H54 (cell line): ENCODE results near the gene ZNF425.

Experiments used
- DNase-seq: peaks from one replicate; pipeline ENCODE4 v3.0.0; 2011; ENCODE audit warnings: low spot score, mixed read lengths; ENCODE audit not compliant: insufficient read length
- FAIRE-seq: peaks from 3 replicates; lab custom pipeline; 2011; peaks lifted over from hg19 to GRCh38; lab: Jason Lieb, UNC
- POLR2A ChIP-seq: IDR thresholded peaks from 2 replicates; pipeline ENCODE4 v1.6.1; 2011; ENCODE audit warnings: low read depth, mild to moderate bottlenecking, low read length

Gene ZNF425, protein sequence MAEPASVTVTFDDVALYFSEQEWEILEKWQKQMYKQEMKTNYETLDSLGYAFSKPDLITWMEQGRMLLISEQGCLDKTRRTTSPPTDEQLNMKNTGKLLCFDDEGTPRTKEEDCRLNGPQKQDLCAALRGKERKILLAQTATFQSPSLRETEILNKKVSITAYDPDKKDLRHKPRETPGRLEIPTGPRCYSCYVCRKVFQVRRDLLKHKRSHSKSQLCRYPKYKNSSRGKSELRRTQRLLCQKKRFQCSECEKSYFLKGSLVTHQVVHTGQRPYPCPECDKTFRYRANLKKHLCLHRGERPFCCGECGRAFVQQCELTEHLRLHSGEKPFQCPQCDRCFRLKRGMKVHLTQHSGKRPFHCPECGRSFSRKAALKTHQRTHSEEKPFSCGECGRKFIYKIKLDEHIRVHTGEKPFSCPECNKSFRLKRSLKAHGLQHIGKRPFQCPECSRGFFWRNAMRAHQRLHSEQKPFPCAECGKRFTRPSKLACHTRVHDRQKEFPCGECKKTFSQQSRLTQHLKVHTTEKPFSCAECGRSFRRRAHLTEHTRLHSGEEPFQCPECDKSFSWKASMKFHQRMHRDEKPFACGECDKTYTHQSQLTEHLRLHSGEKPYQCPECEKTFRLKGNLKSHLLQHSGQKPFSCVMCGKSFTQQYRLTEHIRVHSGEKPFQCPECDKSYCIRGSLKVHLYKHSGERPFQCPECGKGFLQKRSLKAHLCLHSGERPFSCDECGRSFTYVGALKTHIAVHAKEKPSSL

DNA sequence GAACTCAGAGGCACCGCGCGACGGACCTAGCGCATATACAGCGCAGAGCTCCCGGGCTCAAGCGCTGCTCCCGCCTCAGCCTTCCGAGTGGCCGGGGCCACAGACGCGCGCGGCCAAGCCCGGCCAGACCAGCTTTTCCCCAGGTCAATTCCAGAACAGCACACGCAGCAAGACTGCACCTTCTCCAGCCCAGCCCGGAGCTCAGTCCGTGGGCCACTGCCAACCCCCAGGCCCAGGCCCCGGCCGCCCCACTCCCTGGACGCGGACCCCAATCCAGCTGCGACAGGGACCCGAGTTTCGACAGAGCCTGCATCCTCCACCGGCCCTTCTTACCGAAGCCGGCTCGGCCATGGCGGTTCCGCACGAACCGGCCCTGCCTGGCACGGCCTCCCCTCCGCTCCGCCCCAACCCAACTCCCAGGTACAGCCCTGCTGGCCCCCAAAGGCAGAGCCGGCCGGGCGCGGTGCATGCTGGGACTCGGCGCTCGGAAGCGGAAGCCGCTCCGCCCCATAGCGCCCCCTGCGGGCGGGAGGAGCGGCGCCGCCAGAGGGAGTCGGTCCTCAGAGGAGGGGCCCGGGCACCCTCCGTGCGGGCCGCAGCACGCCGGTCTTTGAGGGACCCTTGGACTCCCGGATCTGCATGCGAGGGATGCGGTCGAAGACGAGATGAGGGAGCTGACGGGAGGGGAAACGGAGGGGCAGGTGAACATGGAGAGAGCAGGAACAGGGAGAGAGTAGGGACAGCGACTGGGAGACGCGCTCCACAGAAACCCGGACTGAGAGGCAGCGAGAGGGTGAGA is at the start of gene ZNF425:
Gene ZNF425 (minus strand): TSS at position 462 of the 799 bp plus-strand sequence. CDS start 111 bp downstream, at position 351.
- TF ChIP-seq POLR2A, result peak; percentile 98
- no peak for FAIRE-seq
- peak; percentile 87 for DNase-seq

DNA sequence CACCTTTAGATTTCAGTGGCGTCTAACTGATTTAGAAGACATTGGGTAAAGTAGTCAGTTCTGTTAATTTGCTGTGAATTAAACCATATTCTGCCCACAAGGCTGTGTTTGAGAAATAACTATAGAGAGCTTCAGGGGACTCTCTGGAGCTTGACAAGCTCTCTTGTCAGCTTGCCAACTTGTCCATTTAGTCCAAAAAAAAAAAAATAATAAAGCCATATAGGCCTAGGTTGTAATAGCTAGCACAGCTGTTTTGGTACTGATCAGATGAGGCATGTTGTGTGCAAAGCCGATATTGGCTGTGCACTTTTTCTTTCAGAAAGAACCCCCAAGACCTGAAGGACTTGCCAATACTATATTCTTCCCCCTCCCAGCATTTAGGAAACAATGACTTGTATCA is 49.0 kb upstream of the ZNF425 start:
- no peak for TF ChIP-seq POLR2A
- FAIRE-seq, result no peak

DNA sequence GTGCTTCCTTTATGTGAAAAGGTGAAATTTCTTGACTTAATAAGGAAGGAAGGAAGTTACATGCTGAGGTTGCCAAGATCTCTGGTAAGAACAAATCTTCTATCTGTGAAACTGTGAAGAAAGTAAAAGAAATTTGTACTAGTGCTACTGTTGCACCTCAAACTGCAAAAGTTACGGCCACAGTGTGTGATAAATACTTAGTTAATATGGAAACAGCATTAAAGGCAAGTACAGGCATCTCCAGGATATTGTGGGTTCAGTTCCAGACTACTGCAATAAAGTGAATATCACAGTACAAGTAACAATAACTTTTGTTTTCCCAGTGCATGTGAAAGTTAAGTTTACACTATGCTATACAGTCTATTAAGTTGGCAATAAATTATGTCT is 46.4 kb upstream of the ZNF425 start:
- DNase-seq (no peak), FAIRE-seq (no peak)

More for the DNA sequence above, 49.0 kb upstream of the ZNF425 start:
- DNase-seq, result no peak

DNA sequence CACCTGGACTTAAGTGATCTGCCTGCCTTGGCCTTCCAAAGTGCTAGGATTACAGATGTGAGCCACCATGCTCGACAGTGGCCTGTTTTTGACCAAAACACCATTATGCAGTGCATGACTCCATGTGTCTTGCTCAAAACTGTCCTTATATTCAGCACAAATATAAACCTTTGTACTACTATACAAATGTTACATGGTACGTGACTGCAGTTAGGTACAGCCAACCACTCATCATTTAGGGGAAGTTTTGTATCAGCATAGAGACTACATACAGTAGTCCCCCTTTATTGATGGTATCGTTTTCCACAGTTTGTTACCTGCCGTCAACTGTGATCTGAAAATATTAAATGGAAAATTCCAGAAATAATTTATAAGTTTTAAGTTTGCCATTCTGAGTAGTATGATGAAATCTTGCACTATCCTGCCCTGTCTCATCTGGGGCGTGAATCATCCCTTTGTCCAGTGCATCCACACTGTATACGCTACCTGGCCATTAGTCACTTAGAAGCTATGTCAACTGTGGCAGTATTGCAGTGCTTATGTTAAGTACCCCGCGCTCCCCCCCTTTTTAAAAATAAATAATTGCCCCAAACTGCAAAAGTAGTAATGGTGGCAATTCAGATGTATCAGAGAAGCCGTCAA is 45.9 kb upstream of the ZNF425 start:
- FAIRE-seq (no peak), DNase-seq (no peak)
- TF ChIP-seq POLR2A, result no peak

More for the DNA sequence above, 46.4 kb upstream of the ZNF425 start:
- no peak for TF ChIP-seq POLR2A

DNA sequence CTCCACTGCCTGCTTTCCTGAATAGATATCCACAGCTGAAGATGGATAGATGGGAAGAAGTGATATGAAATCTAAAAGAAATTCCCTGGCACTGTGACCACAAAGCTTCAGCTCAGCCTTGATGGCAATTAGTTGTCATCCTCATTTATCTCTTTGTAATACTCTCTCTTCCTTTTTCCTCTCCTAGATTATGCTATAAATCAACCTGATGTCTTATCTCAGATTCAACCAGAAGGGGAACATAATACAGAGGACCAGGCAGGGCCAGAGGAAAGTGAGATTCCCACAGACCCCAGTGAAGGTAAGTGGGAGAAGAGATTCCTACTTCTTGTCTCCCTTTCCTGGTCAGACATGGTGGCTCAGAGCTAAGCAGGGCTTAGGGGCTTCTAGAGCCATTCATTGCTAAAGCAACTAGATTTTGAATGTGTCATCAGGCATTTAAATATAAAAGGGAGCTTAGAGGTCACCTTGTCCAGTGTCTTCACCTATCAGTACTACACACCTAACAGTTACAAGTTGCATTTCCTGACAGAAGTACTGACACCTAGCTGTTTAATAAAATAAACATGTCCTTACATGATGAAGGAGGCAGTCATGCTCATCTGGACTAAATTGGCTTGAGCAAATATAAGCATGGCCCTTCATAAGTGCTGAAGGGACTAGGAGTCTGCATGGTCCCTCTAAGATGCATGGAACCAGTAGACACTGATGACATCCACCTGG is 40.7 kb upstream of the ZNF425 start:
- no peak for TF ChIP-seq POLR2A
- FAIRE-seq, result no peak
- no peak for DNase-seq

DNA sequence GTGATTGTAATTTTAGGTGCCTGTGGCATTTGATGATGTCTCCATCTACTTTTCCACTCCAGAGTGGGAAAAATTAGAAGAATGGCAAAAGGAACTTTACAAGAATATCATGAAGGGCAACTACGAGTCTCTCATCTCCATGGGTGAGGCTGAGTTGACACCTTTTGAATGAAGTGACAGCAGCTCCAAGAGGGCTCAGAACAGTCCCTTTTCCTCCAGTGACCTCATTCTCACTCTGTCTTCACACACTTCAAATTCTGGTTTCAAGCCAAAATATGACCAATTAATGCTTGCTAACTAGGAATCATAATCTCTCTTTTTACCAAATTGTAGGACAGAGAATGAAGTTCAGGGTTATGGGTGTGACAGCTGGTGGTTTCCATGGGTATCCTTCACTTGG is 40.0 kb upstream of the ZNF425 start:
- no peak for TF ChIP-seq POLR2A
- FAIRE-seq (no peak), DNase-seq (no peak)

DNA sequence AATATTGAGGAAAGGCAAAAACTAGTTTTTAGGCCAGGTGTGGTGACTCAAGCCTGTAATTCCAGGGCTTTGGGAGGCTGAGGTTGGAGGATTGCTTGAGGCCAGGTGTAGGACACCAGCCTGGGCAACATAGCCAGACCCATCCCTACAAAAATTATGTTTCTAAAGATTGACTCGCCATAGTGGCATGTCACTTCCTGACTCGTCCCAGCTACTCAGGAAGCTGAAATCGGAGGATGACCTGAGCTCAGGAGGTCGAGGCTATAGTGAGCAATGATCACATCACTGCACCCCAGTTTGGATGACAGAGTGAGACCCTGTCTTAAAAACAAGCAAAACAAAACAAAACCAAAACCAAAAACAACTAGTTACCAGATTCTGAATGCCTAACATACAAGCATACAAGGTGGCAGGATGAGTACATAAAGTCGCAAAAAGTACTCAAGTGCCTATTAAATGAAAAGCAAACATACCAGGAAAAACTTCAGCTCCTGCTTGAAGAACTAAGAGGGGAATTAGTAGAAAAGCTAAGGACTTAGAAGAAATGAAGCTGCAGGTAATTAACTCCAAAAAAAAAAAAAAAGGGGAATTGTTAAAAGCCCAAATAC is 35.2 kb upstream of the ZNF425 start:
- no peak for TF ChIP-seq POLR2A
- DNase-seq, result no peak
- no peak for FAIRE-seq

DNA sequence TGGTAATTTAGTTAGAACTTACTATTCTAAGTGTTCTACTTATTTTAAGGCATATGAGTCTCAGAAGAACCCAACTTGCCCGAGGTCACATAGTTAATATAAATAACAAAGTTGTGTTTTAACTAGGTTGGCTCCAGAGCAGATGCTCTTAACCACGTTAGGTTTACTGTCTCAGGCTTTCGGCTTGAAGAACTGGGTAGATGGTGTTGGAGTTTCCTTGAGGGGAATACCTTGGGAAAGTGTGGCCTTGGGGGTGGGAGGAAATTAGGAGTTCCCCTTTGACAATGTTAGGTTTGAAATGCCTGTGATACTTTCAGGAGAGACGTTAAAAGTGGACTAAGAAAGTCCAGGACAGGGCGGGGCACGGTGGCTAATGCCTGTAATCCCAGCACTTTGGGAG is 30.8 kb upstream of the ZNF425 start:
- TF ChIP-seq POLR2A, result no peak
- DNase-seq (no peak), FAIRE-seq (no peak)

DNA sequence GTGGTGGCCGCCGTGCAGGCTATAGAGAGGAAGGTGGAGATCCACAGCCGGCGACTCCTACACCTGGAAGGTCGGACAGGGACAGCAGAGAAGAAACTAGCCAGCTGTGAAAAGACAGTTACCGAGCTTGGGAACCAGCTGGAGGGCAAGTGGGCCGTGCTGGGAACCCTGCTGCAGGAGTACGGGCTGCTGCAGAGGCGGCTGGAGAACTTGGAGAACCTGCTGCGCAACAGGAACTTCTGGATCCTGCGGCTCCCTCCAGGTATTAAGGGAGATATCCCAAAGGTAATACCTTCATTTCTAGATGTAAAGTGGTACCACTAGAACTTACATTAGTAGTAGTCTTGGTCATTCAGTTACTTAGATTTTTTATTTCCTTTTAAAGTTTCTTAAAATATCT is 27.9 kb upstream of the ZNF425 start:
- no peak for TF ChIP-seq POLR2A
- FAIRE-seq (no peak), DNase-seq (no peak)

DNA sequence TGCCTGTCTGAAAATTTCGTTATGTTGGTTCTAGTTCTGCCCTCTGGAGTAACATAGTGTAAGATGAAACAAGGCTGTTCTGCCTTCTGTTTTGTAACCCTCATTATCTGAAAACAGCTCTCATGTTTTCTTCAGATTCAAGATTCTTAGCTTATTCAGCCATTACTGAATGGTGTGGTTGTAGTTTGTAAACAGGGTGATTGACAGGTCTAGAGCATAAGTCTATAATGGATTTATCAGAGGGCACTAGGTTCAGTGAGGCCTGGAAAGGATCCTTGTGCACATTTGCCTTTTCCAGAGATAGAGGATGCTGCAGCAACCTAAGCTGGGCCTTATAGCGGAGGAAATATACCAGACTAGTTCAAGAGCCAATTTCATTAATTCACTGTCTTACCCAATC is 27.2 kb upstream of the ZNF425 start:
- FAIRE-seq, result no peak
- no peak for TF ChIP-seq POLR2A
- no peak for DNase-seq

DNA sequence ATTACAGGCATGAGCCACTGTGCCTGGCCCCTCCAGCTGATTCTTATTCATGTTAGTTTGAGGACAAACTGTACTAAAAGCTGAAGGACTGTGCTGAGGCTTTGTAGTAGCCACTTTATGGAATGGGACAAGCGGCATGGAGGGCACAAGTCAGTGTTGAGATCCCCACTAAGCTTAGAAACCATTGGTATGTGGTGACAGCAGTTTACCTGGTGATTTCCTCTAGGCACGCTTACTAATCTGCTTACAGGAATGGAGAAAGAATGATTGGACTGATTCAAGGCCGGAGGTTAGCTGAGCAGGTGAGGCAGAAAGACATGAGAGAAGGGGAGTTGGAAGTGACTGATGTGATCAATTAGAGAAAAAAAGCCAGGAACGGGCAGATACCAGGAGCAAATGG is 24.9 kb upstream of the ZNF425 start:
- no peak for DNase-seq
- no peak for TF ChIP-seq POLR2A
- no peak for FAIRE-seq

DNA sequence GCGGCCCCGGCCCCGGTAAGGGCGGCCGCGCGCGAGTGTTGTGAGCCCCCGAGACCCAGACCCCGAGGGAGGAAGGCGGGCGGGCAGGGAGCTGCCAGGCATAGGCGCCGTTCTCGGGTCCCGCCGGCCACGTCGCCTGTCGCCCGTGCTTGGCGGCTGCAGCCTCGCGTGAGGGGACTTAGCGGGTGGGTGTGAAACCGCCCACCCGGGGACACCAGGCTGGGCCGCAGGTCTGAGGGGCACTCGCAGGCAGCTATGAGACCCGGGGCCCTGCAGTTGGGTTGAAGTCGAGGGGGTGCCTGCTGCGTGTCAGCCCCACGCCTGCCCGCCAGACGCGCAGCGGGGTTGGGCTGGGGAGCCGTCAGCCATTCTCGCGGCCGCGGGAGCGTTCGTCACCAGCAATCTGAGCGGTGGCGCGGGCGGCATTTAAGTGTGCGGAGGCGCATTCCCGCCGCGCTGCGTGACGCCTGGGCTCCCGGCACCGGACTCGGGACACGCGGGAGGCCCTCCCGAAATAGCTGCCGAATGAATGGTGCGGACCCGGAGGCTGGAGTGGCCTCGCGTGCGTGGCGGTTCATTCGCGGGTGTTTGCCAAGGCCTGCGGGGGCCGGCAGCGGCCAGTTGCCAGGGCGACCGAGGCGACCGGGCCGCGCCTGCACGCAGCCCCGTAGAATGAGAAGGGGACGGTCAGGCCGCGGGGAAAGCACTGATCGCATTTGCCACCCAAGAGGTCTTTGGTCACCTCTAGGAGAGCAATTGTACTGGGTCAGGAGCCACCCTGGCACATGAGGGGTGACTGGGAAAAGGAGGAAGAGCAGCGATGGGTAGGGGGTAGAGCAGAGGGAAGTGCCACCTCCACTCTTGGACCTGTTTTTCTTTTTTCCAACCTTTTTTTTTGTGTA is 21.9 kb upstream of the ZNF425 start:
- TF ChIP-seq POLR2A, result no peak; the same call in none of the 2 replicates
- no peak for FAIRE-seq
- peak; percentile 56 for DNase-seq
